GM12878 (cell line): Measurements from ENCODE around the gene CBR4. TPM values are rescaled to one million over a fixed set of nuclear protein-coding genes. Genes with fewer than 3 reads are reported as not detected.

Experiments used
- BCL3 ChIP-seq: IDR thresholded peaks from 2 replicates; pipeline ENCODE4 v1.6.1; 2011; ENCODE audit warnings: borderline replicate concordance, low read depth, mild to moderate bottlenecking, moderate library complexity, low read length; ENCODE audit not compliant: insufficient read depth, poor library complexity, severe bottlenecking
- CHD1 ChIP-seq: IDR thresholded peaks from 2 replicates; pipeline ENCODE4 v1.6.1; 2012; ENCODE audit warnings: low read depth, low read length, improper control_type of control experiment
- IKZF2 ChIP-seq, 2 experiments: fragments of 450-650 bp; IDR thresholded peaks; 2 replicates each; pipeline ENCODE4 v1.6.1; 2017; ENCODE audit warnings: mild to moderate bottlenecking in 2 of 2, moderate library complexity in 2 of 2
- KLF5 ChIP-seq: fragments of 450-650 bp; IDR thresholded peaks from 2 replicates; pipeline ENCODE4 v1.6.1; 2014; ENCODE audit warnings: mild to moderate bottlenecking; ENCODE audit not compliant: partially characterized antibody
- MYC ChIP-seq: IDR thresholded peaks from 2 replicates; pipeline ENCODE4 v1.6.1; 2011; ENCODE audit warnings: mild to moderate bottlenecking, low read length, moderate library complexity, inconsistent platforms; ENCODE audit not compliant: insufficient read depth, insufficient replicate concordance, insufficient read length, severe bottlenecking
- NR2C1 ChIP-seq: fragments of 450-650 bp; IDR thresholded peaks from 2 replicates; pipeline ENCODE4 v1.6.1; 2017; ENCODE audit warnings: antibody characterized with exemption, mild to moderate bottlenecking, moderate library complexity
- RUNX3 ChIP-seq: IDR thresholded peaks from 2 replicates; pipeline ENCODE4 v1.6.1; 2012; ENCODE audit warnings: low read length, inconsistent platforms
- SKIL ChIP-seq: fragments of 450-650 bp; IDR thresholded peaks from 2 replicates; pipeline ENCODE4 v1.6.1; 2017; ENCODE audit warnings: mild to moderate bottlenecking, low read depth, inconsistent platforms; ENCODE audit not compliant: poor library complexity, severe bottlenecking
- SPI1 ChIP-seq: IDR thresholded peaks from 2 replicates; pipeline ENCODE4 v1.6.1; 2011; ENCODE audit warnings: low read depth, mild to moderate bottlenecking, low read length, moderate library complexity, borderline replicate concordance; ENCODE audit not compliant: insufficient read depth
- SUPT20H ChIP-seq: IDR thresholded peaks from 2 replicates; pipeline ENCODE4 v1.6.1; 2011; ENCODE audit warnings: low read depth, mild to moderate bottlenecking, low read length, moderate library complexity, borderline replicate concordance; ENCODE audit not compliant: control insufficient read depth
- USF2 ChIP-seq: IDR thresholded peaks from 2 replicates; pipeline ENCODE4 v1.6.1; 2011; ENCODE audit warnings: low read depth, low read length, improper control_type of control experiment, borderline replicate concordance
- ZBTB11 ChIP-seq: fragments of 450-650 bp; formaldehyde crosslinking; IDR thresholded peaks from 2 replicates; pipeline ENCODE4 v1.5.0; 2022; ENCODE audit warnings: mild to moderate bottlenecking, missing genetic modification characterization
- ZZZ3 ChIP-seq: IDR thresholded peaks from 2 replicates; pipeline ENCODE4 v1.6.1; 2011; ENCODE audit warnings: low read depth; ENCODE audit not compliant: control insufficient read depth, insufficient read length
- polyA plus RNA-seq, 11 experiments: library from polyadenylated mRNA; depleted of rRNA in 4 of 11; unstranded in 6 of 11; stranded (reverse) in 5 of 11; fragments of >200 nt; fragmentation: Nextera tagmentation in 4 of 11; fragmentation: Illumina TruSeq in 1 of 11; extraction: Ambion mirVana in 4 of 11; extraction: Trizol in 1 of 11; gene quantifications; 1 replicate in 1 of 11; 2 replicates in 10 of 11; pipeline versions ENCODE4 v1.2.1 to v1.2.3, GENCODE V29; 2011 to 2016; ENCODE audit warnings: inconsistent platforms in 2 of 11, missing spikeins in 2 of 11, low read depth in 1 of 11
- total RNA-seq, 4 experiments: library from RNA; depleted of rRNA in 3 of 4; stranded (reverse); fragments of >200 nt in 3 of 4; fragmentation: Illumina TruSeq in 1 of 4; extraction: Trizol in 1 of 4; gene quantifications; 2 replicates each; pipeline versions ENCODE4 v1.2.1 to v1.2.3, GENCODE V29; 2013 to 2021
- TF ChIP-seq, protein P1 (sequence below): fragments of 450-650 bp; formaldehyde crosslinking; IDR thresholded peaks from 2 replicates; pipeline ENCODE4 v1.4.0; 2020; ENCODE audit warnings: mild to moderate bottlenecking, moderate library complexity
- TF ChIP-seq, protein P2 (sequence below): IDR thresholded peaks from 2 replicates; pipeline ENCODE4 v1.6.1; 2012; ENCODE audit warnings: low read depth, low read length, improper control_type of control experiment

The CBR4 gene
- total and polyA plus RNA-seq, 10 of the 15 experiments (the other 5 are each of a cell fraction or from before 2014, with no cell fraction given): 17.3 to 38.8 (median 24.8) TPM

DNA sequence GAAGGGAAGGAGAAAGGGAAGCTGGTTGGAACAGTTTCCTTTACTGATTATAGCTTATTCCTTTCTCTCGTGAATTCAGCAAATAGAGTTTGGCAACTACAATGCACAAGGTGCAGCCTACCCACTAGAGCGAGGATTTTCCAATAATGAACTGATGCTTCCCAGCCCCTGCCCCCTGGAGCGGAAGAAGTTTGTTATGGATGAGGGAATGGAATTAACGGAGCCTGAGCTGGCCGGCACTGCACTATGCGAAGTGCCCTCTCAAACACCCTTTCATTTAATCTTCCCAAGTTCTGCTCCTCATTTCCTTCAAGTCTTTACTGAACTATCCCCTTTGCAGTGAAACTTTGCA is 42.5 kb upstream of the CBR4 start (continued):
- TF ChIP-seq SKIL (no peak), SUPT20H (no peak), NR2C1 (no peak), SPI1 (no peak), ZBTB11 (CRISPR knock-in tag) (no peak), CHD1 (no peak), BCL3 (no peak), IKZF2 (IDR thresholded peaks at IDR 0.05) (no peak), RUNX3 (no peak), ZZZ3 (no peak), MYC (no peak), KLF5 (no peak), USF2 (no peak)
- TF ChIP-seq, protein P1, sequence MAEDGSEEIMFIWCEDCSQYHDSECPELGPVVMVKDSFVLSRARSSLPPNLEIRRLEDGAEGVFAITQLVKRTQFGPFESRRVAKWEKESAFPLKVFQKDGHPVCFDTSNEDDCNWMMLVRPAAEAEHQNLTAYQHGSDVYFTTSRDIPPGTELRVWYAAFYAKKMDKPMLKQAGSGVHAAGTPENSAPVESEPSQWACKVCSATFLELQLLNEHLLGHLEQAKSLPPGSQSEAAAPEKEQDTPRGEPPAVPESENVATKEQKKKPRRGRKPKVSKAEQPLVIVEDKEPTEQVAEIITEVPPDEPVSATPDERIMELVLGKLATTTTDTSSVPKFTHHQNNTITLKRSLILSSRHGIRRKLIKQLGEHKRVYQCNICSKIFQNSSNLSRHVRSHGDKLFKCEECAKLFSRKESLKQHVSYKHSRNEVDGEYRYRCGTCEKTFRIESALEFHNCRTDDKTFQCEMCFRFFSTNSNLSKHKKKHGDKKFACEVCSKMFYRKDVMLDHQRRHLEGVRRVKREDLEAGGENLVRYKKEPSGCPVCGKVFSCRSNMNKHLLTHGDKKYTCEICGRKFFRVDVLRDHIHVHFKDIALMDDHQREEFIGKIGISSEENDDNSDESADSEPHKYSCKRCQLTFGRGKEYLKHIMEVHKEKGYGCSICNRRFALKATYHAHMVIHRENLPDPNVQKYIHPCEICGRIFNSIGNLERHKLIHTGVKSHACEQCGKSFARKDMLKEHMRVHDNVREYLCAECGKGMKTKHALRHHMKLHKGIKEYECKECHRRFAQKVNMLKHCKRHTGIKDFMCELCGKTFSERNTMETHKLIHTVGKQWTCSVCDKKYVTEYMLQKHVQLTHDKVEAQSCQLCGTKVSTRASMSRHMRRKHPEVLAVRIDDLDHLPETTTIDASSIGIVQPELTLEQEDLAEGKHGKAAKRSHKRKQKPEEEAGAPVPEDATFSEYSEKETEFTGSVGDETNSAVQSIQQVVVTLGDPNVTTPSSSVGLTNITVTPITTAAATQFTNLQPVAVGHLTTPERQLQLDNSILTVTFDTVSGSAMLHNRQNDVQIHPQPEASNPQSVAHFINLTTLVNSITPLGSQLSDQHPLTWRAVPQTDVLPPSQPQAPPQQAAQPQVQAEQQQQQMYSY (CRISPR knock-in tag): no peak
- TF ChIP-seq, protein P2, sequence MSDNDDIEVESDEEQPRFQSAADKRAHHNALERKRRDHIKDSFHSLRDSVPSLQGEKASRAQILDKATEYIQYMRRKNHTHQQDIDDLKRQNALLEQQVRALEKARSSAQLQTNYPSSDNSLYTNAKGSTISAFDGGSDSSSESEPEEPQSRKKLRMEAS: no peak
